Pancreas (tissue), 10 donors: ENCODE results near the gene MUC16. TPM values are rescaled to one million over a fixed set of nuclear protein-coding genes. Genes with fewer than 3 reads are reported as not detected.
A peak's percentile ranks its signal among the peaks of the same experiment; 100 is the strongest.

ENCODE experiments used
- ATAC-seq, 4 donors: fragments of 200-7000 bp; cut with Tn5 transposase; one replicate each; pipeline versions ENCODE4 v1.8.0 to v1.9.1; 2020; ENCODE audit warnings: mild to moderate bottlenecking in 4 of 4, moderate library complexity in 4 of 4
- DNase-seq, 6 donors: peaks; one replicate each; pipeline ENCODE4 v3.0.0-alpha.2; 2020
- FAIRE-seq: peaks from 2 replicates; lab custom pipeline; 2012; peaks lifted over from hg19 to GRCh38; lab: Jason Lieb, UNC
- H3K27ac ChIP-seq, 4 donors: fragments of 200-600 bp; sonication (generic); 1 replicate in 3 of 4; 2 replicates in 1 of 4; pipeline versions ENCODE4 v1.5.0 to v1.8.0; 2020
- H3K27me3 ChIP-seq, 4 donors: fragments of 200-600 bp; one replicate each; pipeline ENCODE4 v1.8.0; 2021
- H3K36me3 ChIP-seq, 3 donors: fragments of 200-600 bp; sonication (generic) in 1 of 3; one replicate each; pipeline versions ENCODE4 v1.5.0 to v1.8.0; 2020 to 2021
- H3K4me1 ChIP-seq, 3 donors: fragments of 200-600 bp; one replicate each; pipeline ENCODE4 v1.8.0; 2021
- H3K4me3 ChIP-seq, 4 donors: fragments of 200-600 bp; sonication (generic) in 2 of 4; one replicate each; pipeline versions ENCODE4 v1.5.0 to v1.8.0; 2020 to 2021
- H3K9me3 ChIP-seq, 4 donors: fragments of 200-600 bp; one replicate each; pipeline ENCODE4 v1.8.0; 2021
- CTCF ChIP-seq, 4 donors: fragments of 200-600 bp; sonication (generic) in 3 of 4; IDR thresholded peaks; one replicate each; pipeline versions ENCODE4 v1.5.0 to v1.8.0; 2021; ENCODE audit warnings: antibody characterized with exemption in 4 of 4
- WGBS, 2 donors: extraction: QIAGEN DNeasy Blood & Tissue Kit; methylation state at CpG; one replicate each; pipeline ENCODE4 v1.1.7; 2013; 5-methylcytosine and 5-hydroxymethylcytosine counted together
- intact Hi-C, 3 donors: fragments of 100-400 bp; cut with DNase I; formaldehyde crosslinking; loops; one replicate each; pipeline versions ENCODE4 v1.11.1 to v1.14.2; 2022
- polyA plus RNA-seq, 2 donors: library from polyadenylated mRNA; stranded (reverse); fragments of 200-250 nt; gene quantifications; one replicate each; pipeline ENCODE4 v1.2.3, GENCODE V29; 2013
- total RNA-seq, 6 donors: library from RNA; stranded (reverse); fragmentation: NEBNext Ultra II Directional in 4 of 6; extraction: Animal tissue kit (Norgen Biotek cat#: 25700) in 4 of 6; gene quantifications; one replicate each; pipeline versions ENCODE4 v1.2.1 to v1.2.4, GENCODE V29; 2021 to 2023
- donor health status: healthy with polysubstance abuse.
- donor health status: DM: no; HTN: no; CAD: no; lungs with moderate emphysema.
- donor health status: DM: no; HTN: no; CAD: no.
- donor health status: control.
- donor health status: control.
- donor health status: Bipolar disorder and iron deficiency.
- donor health status: DM: yes; HTN: yes; CAD: no.
- donor health status: DM: no; HTN: no; CAD: no.
- donor health status: DM: no; HTN: no; CAD: no.
- donor health status: DM: yes; HTN: yes; CAD: no.

The MUC16 gene
- total and polyA plus RNA-seq, 8 donors: under 0.01 to 0.97 (median 0.05) TPM

GRCh38 chr19:9011875-9012274 lies 1.7 kb upstream of the MUC16 start:
- 50 to 62% methylated on average over 2 of the region's 2 CpGs for WGBS, 2 donors
- H3K27me3 ChIP-seq: no peaks in the 10 kb centered on the region
- no peak for DNase-seq

GRCh38 chr19:9010693-9011092 lies 484 bp upstream of the MUC16 start:
- H3K27me3 ChIP-seq: no peaks in the 10 kb centered on the region
- no peak overlapping the region for H3K27ac ChIP-seq
- WGBS, 2 donors: 50 to 64% methylated on average over 12 of the region's 12 CpGs
- no peaks in the 10 kb centered on the region for H3K4me1 ChIP-seq
- ATAC-seq: no peak
- no peaks in the 10 kb centered on the region for H3K36me3 ChIP-seq
- H3K9me3 ChIP-seq: no peaks in the 10 kb centered on the region
- no peak overlapping the region for H3K4me3 ChIP-seq
- DNase-seq: peak in 1 of 6 donors; percentile 37
- FAIRE-seq: no peak
- intact Hi-C loops: no loop called here
- no peak for TF ChIP-seq CTCF (IDR thresholded peaks at IDR 0.05)

More at GRCh38 chr19:9011875-9012274, 1.7 kb upstream of the MUC16 start:
- FAIRE-seq (no peak), ATAC-seq (no peak)
- no peak for TF ChIP-seq CTCF (IDR thresholded peaks at IDR 0.05)
- H3K4me1 ChIP-seq: no peaks in the 10 kb centered on the region
- no peaks in the 10 kb centered on the region for H3K36me3 ChIP-seq
- intact Hi-C loops: no loop called here
- no peak overlapping the region for H3K4me3 ChIP-seq
- H3K27ac ChIP-seq: no peak overlapping the region
- H3K9me3 ChIP-seq: no peaks in the 10 kb centered on the region

- no peak for TF ChIP-seq CTCF (IDR thresholded peaks at IDR 0.05)
- intact Hi-C loops: no loop called here
- ATAC-seq (no peak), DNase-seq (no peak), FAIRE-seq (no peak)
- no peaks in the 10 kb centered on the region for H3K27me3 ChIP-seq
- no peaks in the 10 kb centered on the region for H3K9me3 ChIP-seq
- H3K27ac ChIP-seq: no peak overlapping the region
- H3K4me3 ChIP-seq: no peak overlapping the region
- WGBS, 2 donors: 43 to 44% methylated on average over 10 of the region's 10 CpGs
- H3K36me3 ChIP-seq: no peaks in the 10 kb centered on the region
- no peaks in the 10 kb centered on the region for H3K4me1 ChIP-seq
Observed at GRCh38 chr19:9009431-9009830, 778 bp downstream of the MUC16 start.

GRCh38 chr19:9008667-9009066 lies 1.5 kb downstream of the MUC16 start:
- Histone ChIP-seq H3K4me3 (no peak overlapping the region), H3K27me3 (no peaks in the 10 kb centered on the region), H3K36me3 (no peaks in the 10 kb centered on the region), H3K4me1 (no peaks in the 10 kb centered on the region), H3K9me3 (no peaks in the 10 kb centered on the region), H3K27ac (no peak overlapping the region)
- intact Hi-C loops: no loop called here
- DNase-seq (no peak), ATAC-seq (no peak), FAIRE-seq (no peak)
- no peak for TF ChIP-seq CTCF (IDR thresholded peaks at IDR 0.05)
- 25 to 35% methylated on average over 10 of the region's 10 CpGs for WGBS, 2 donors

- intact Hi-C loops: no loop called here
- Histone ChIP-seq H3K27me3 (no peaks in the 10 kb centered on the region), H3K9me3 (no peaks in the 10 kb centered on the region), H3K27ac (no peak overlapping the region), H3K4me1 (no peaks in the 10 kb centered on the region), H3K4me3 (no peak overlapping the region), H3K36me3 (no peaks in the 10 kb centered on the region)
- 62 to 78% methylated on average over 5 of the region's 5 CpGs for WGBS, 2 donors
- FAIRE-seq (no peak), DNase-seq (no peak), ATAC-seq (no peak)
- TF ChIP-seq CTCF (IDR thresholded peaks at IDR 0.05): no peak
Observed at GRCh38 chr19:9000933-9001332, 9.3 kb downstream of the MUC16 start.
